ENCODE measurements around the gene KCNG3.
A peak's percentile ranks its signal among the peaks of the same experiment; 100 is the strongest.
"Not testable (repeated sequence)": the region's sequence is repeated elsewhere in the genome, so short reads cannot be mapped to it uniquely, and the experiment has no call there.

KCNG3 gene

DNA sequence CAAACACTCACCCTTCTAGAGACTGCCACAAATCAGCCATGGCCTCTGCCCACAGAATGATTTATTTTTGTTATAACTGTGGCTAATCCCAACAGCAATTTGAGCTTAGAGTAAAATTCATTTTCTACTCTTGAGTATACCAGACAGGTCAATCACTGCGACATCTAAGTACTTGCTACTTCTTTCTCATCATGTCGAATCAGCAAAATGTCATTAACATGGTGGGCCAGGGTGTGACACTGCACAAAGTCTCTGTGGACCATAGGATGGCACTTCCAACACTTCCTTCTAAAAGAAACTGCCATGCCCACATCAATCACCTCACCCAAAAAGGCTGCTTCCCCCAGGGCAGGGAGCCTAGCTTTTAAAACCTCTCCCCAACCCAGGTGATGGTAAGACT lies 64.4 kb downstream of the KCNG3 start:
- DNase-seq = no peak

GRCh38 chr2:42425697-42426096 lies 68.1 kb downstream of the KCNG3 start:
- peak; percentile 33 for DNase-seq

GRCh38 chr2:42424033-42424432 lies 69.7 kb downstream of the KCNG3 start:
- no peak for DNase-seq

GRCh38 chr2:42421601-42422239 lies 72.1 kb downstream of the KCNG3 start:
- DNase-seq = no peak

DNA sequence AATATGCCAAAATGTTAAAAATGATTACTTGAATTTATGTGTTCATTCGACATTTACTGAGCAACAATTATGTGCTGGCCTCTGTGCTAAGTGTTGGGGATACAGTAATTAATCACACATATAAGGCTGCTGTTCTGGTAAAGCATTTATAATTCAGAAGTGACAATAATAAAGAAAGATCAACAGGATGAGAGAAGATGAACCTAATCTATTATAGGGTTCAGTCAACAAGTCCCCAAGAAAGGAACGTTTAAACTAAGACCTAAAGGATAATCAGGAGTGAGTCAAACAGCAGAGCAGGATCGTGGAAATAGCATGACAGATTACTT lies 72.7 kb downstream of the KCNG3 start:
- DNase-seq = no peak

DNA sequence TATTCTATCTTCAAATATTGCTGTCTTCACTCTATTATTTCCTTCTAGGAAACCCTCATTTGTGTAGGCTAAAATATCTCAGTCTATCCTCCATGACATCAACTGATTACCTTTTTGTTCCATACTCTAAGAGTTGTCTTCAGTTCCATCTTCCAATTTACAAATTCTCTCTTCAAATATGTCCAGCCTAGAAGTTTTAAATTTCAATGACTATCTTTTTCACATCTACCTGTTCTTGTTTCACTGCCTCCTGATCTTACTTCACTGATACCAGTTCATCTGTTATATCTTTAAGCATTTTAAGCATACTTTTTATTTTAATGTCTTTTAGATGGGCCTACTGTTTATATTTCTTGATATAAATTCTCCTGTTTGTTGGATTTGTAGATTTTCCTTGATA lies 79.1 kb downstream of the KCNG3 start:
- DNase-seq = no peak

DNA sequence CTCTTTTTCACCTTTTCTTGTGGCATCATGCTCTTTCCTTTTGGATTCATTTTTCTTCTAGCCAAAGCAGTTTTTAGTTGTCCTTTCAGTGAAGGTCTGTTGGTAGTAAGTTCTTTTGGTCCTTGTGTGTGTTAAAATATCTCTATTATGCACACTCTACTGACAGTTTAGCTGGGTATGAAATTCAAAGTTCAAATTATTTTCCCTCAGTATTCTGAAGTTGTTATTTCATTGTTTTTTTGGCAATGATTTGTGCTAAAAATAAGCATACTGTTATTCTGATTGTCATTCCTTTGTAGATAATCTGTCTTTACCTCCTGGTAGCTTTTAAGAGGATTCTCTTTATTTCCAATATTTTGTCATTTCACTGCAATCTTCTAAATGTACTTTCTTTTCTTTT lies 79.6 kb downstream of the KCNG3 start:
- DNase-seq = no peak

DNA sequence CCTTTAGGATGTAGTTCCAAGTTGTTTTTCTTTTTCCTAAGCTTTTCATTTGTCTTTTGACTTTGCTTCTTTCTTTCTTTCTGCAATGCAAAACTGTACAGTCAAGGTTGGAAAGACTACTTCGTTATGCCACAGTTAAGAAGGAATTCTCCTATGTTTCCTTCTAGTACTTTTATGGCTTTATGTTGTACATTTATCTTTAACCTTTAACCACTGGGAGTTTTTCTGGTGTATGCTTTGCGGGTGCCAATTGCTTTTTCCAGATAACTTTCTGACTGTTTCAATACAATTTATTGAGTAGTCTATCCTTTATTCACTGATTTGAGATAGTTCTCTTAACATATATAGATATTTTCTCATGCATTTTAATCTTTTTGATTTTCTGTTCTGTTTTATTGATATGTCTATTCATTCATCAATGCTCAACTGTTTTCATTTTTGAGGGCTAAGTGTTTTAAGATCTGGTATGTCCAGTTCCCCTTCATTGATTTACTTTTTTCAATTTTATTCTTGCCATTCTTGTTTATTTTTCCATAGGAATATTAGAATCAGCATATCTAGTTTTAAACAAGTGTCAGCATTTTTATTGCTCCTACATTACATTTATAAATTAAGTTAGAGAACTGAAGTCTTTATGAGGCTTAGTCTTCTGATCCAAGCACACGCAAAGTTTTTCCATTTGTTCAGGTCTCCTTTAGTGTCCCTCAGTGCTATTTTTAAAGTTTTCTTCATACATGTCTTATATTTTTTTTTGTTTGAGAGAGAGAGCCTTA lies 82.9 kb downstream of the KCNG3 start:
- DNase-seq = no peak

GRCh38 chr2:42408009-42408408 lies 85.8 kb downstream of the KCNG3 start:
- no peak for DNase-seq

- DNase-seq = no peak
Observed at GRCh38 chr2:42407476-42407875, 86.3 kb downstream of the KCNG3 start.

- DNase-seq = no peak
Observed at GRCh38 chr2:42404676-42405075, 89.1 kb downstream of the KCNG3 start.

- DNase-seq = no peak
Observed at GRCh38 chr2:42401773-42402172, 92.0 kb downstream of the KCNG3 start.

DNA sequence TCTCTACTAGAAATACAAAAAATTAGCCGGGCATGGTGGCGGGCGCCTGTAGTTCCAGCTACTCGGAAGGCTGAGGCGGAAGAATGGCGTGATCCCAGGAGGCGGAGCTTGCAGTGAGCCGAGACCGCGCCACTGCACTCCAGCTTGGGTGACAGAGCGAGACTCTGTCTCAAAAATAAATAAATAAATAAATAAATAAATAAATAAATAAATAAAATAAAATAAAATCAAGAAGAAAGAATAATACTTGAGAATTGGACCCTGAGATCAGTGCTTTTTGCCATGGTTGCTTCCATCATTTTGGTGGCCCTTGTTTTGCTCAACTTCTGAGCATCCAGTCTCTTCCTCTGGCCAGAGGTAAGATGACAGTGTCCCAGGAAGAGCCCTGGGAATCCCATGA lies 95.7 kb downstream of the KCNG3 start:
- DNase-seq = not testable (repeated sequence)

DNA sequence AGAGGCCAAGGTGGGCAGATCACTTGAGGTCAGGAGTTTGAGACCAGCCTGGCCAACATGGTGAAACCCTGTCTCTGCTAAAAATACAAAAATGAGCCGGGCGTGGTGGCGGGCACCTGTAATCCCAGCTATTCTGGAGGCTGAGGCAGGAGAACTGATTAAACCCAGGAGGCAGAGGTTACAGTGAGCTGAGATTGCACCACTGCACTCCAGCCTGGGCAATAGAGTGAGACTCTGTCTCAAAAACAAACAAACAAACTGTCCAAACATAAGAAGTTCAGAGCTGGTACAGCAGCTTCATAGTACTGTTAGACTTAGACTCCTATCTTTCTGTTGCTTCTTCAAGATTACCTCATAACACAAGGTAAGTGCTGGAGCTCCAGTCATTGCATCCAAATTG lies 100.5 kb downstream of the KCNG3 start:
- DNase-seq = not testable (repeated sequence)

- no peak for DNase-seq
Observed at GRCh38 chr2:42392191-42392590, 101.6 kb downstream of the KCNG3 start.
